OCI-LY7 (cell line): ENCODE measurements around the gene DGKZ.

Source experiments
- EZH2phosphoT487 ChIP-seq: fragments of 200-600 bp; sonication (generic); IDR thresholded peaks from 2 replicates; pipeline ENCODE4 v1.6.1; 2018; ENCODE audit warnings: low read depth, borderline replicate concordance, mild to moderate bottlenecking, mixed run types, antibody characterized with exemption, low read length, moderate library complexity, mixed read lengths
- TF ChIP-seq, protein P1 (sequence below): fragments of 200-600 bp; sonication (generic); conservative IDR thresholded peaks from 2 replicates; pipeline ENCODE4 v1.5.1; 2014; ENCODE audit warnings: mild to moderate bottlenecking, antibody characterized with exemption, low read length, moderate library complexity, mixed read lengths

DNA sequence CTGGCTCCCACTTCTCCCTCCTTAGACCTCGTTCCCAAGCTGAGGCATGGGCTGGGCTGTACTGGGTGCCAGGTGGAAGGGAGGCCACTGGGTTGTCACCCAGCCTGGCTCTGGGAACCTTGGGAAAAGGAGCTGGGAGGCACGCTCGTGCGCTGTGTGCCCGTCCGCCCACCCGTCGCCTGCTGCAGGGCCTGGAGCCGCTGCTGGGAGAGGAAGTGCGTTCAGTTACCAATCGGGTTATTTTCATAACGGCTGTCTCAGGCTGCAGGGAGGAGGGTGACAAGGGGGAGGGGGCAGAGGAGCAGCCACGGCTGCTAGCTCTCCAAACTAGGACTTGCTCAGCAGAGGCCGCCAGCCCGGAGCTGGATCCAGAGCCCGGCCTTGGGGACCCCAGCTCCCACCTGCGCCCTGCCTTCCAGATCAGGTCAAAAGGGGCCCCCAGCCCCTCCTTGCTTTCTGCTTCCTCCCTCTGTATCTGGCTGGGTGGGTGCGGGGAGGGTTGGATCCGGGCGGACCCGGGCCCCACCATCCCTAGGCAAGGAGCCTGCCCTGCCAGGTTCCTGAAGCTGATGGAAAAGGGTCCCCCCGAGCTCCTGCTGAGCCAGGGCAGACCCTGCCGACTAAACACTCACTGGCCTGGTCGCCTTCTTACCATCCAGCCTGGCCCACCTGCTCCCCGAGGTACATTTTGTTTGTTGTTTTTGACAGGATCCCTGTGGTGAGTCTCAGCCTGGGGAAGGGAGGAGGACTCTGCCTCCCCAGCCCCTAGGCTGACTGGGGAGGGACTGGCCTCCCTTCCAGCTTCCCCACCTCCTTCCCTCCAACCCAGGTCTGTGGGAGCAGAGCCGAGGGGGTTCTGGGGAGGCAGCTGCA is 14.3 kb downstream of the DGKZ start:
- TF ChIP-seq, protein P1, sequence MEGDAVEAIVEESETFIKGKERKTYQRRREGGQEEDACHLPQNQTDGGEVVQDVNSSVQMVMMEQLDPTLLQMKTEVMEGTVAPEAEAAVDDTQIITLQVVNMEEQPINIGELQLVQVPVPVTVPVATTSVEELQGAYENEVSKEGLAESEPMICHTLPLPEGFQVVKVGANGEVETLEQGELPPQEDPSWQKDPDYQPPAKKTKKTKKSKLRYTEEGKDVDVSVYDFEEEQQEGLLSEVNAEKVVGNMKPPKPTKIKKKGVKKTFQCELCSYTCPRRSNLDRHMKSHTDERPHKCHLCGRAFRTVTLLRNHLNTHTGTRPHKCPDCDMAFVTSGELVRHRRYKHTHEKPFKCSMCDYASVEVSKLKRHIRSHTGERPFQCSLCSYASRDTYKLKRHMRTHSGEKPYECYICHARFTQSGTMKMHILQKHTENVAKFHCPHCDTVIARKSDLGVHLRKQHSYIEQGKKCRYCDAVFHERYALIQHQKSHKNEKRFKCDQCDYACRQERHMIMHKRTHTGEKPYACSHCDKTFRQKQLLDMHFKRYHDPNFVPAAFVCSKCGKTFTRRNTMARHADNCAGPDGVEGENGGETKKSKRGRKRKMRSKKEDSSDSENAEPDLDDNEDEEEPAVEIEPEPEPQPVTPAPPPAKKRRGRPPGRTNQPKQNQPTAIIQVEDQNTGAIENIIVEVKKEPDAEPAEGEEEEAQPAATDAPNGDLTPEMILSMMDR: no peak
- TF ChIP-seq EZH2phosphoT487: no peak
